ENCODE measurements around the gene VARS2.
"Not testable (repeated sequence)": the region's sequence is repeated elsewhere in the genome, so short reads cannot be mapped to it uniquely, and the experiment has no call there.

Gene VARS2

DNA sequence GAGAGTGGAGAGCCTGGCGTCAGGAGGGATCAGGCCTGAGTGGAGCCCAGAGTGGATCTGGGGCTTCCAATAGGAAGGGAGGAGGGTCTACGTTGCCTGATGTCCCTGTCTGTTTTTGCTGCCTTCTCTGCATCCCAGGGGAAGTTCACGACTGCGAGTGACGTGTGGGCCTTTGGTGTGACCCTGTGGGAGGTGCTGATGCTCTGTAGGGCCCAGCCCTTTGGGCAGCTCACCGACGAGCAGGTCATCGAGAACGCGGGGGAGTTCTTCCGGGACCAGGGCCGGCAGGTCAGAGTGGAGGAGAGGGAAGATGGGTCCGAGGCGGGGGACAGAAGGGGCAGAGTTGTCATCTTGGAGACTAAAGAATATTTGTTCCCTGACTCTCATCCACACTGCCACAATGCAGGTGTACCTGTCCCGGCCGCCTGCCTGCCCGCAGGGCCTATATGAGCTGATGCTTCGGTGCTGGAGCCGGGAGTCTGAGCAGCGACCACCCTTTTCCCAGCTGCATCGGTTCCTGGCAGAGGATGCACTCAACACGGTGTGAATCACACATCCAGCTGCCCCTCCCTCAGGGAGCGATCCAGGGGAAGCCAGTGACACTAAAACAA, 15.2 kb upstream of the VARS2 start:
- H3K4me1 ChIP-seq (ENCODE audit: control insufficient read depth in 1 of 2, insufficient read depth in 1 of 2, low read depth in 1 of 2, low read length in 1 of 2) = no peaks in the 10 kb centered on the region
- H3K27me3 ChIP-seq = peaks cover 16% of the 10 kb centered on the region
- no peak overlapping the region for H3K4me3 ChIP-seq (ENCODE audit: low read depth in 1 of 2, low read length in 1 of 2)
- TF ChIP-seq, protein P1, sequence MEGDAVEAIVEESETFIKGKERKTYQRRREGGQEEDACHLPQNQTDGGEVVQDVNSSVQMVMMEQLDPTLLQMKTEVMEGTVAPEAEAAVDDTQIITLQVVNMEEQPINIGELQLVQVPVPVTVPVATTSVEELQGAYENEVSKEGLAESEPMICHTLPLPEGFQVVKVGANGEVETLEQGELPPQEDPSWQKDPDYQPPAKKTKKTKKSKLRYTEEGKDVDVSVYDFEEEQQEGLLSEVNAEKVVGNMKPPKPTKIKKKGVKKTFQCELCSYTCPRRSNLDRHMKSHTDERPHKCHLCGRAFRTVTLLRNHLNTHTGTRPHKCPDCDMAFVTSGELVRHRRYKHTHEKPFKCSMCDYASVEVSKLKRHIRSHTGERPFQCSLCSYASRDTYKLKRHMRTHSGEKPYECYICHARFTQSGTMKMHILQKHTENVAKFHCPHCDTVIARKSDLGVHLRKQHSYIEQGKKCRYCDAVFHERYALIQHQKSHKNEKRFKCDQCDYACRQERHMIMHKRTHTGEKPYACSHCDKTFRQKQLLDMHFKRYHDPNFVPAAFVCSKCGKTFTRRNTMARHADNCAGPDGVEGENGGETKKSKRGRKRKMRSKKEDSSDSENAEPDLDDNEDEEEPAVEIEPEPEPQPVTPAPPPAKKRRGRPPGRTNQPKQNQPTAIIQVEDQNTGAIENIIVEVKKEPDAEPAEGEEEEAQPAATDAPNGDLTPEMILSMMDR (IDR thresholded peaks at IDR 0.05) = no peak
- no peaks in the 10 kb centered on the region for H3K9me3 ChIP-seq
- no peaks in the 10 kb centered on the region for H3K36me3 ChIP-seq
- H3K27ac ChIP-seq = no peak overlapping the region

DNA sequence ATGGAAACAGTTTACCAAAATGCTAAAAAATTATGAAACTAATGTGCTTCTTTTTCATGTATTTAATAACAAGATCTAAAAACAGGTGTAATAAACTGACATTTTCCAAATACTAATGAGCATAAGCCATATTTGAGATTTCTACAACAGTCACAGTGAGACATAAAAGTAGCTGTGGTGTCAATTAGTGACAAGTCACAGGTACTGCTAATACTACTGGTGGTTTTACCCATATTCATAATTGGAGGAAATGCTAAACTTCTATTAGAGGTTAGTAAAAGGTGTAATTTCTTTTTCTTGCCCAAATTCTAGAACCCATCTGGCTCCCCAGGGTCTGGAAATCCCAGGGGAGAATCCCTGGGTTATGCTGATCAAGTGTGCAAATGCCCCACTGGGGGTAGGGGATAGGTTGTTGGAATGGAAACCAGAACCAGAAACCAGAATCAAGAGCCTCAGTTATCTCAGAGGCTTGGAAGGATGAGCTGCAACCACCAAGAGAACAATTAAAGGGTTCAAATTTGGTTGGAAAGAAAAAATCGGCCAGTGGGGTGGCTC, 13.1 kb upstream of the VARS2 start:
- TF ChIP-seq, protein P1 (IDR thresholded peaks at IDR 0.05) = no peak
- no peak overlapping the region for H3K4me3 ChIP-seq (ENCODE audit: low read depth in 1 of 2, low read length in 1 of 2)

DNA sequence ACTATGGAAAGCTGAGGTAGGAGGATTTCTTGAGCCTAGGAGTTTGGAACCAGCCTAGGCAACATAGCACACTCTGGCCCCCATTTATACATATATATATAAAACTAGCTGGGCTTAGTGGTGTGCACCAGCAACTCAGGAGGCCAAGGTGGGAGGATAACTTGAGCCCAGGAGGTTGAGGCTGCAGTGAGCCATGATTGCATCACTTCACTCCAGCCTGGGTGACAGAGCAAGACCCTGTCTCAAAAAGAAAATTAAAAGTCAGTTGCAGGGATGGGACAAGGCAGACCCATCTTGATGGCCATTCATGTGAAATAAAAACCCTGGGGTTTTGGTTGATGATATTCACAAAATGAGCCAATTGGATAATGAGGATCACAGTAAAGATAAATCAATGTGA, 12.6 kb upstream of the VARS2 start:
- no peaks in the 10 kb centered on the region for H3K9me3 ChIP-seq
- no peaks in the 10 kb centered on the region for H3K4me1 ChIP-seq (ENCODE audit: control insufficient read depth in 1 of 2, insufficient read depth in 1 of 2, low read depth in 1 of 2, low read length in 1 of 2)
- TF ChIP-seq, protein P1 (IDR thresholded peaks at IDR 0.05) = no peak
- H3K36me3 ChIP-seq = no peaks in the 10 kb centered on the region
- no peak overlapping the region for H3K4me3 ChIP-seq (ENCODE audit: low read depth in 1 of 2, low read length in 1 of 2)
- peaks cover 3% of the 10 kb centered on the region for H3K27me3 ChIP-seq
- H3K27ac ChIP-seq = no peak overlapping the region

More for the DNA sequence above, 13.1 kb upstream of the VARS2 start:
- H3K9me3 ChIP-seq = no peaks in the 10 kb centered on the region
- H3K36me3 ChIP-seq = no peaks in the 10 kb centered on the region
- H3K4me1 ChIP-seq (ENCODE audit: control insufficient read depth in 1 of 2, insufficient read depth in 1 of 2, low read depth in 1 of 2, low read length in 1 of 2) = no peaks in the 10 kb centered on the region
- H3K27ac ChIP-seq = no peak overlapping the region
- peaks cover 3% of the 10 kb centered on the region for H3K27me3 ChIP-seq

DNA sequence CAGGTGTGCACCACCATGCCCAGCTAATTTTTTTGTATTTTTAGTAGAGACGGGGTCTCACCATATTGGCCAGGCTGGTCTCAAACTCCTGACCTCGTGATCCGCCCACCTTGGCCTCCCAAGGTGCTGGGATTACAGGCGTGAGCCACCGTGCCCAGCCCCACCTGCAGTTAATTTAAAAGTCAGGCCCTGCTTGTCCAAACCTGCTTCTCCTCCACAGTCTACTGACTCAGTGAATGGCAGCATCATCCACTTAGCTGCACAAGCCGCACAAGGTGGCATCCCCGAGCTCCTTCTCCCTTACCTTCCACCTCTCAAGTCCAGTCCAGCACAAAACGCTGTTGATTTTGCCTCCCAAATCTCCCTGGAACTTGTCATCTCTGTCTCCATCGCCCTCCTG, 11.8 kb upstream of the VARS2 start:
- not testable (repeated sequence) for H3K27me3 ChIP-seq; H3K4me3 ChIP-seq (ENCODE audit: low read depth in 1 of 2, low read length in 1 of 2); H3K36me3 ChIP-seq; H3K27ac ChIP-seq; H3K9me3 ChIP-seq; H3K4me1 ChIP-seq (ENCODE audit: control insufficient read depth in 1 of 2, insufficient read depth in 1 of 2, low read depth in 1 of 2, low read length in 1 of 2)

DNA sequence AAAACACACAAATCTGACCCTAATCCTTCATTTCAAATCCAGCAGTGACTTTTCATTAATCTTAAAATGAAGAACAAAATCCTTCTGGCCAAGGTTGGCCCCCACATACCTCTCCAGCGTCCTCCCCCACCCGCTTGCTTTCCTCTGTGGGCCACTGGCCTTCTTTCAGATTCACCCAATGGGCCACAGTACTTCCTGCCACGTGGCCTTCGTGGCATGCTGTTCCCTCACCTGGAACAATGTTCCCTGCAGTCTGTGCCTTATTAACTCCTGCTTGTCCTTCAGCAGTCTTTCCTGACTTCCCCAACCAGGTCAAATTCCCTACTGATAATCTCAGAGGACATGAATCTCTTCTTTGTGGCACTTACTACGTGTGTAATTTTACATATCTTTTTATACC, 11.3 kb upstream of the VARS2 start:
- peaks cover 3% of the 10 kb centered on the region for H3K27me3 ChIP-seq
- no peak overlapping the region for H3K27ac ChIP-seq
- H3K36me3 ChIP-seq = no peaks in the 10 kb centered on the region
- peaks cover 4 to 5% of the 10 kb centered on the region in 2 experiments for H3K4me1 ChIP-seq (ENCODE audit: control insufficient read depth in 1 of 2, insufficient read depth in 1 of 2, low read depth in 1 of 2, low read length in 1 of 2)
- TF ChIP-seq, protein P1 (IDR thresholded peaks at IDR 0.05) = no peak
- H3K4me3 ChIP-seq (ENCODE audit: low read depth in 1 of 2, low read length in 1 of 2) = no peak overlapping the region
- H3K9me3 ChIP-seq = no peaks in the 10 kb centered on the region

DNA sequence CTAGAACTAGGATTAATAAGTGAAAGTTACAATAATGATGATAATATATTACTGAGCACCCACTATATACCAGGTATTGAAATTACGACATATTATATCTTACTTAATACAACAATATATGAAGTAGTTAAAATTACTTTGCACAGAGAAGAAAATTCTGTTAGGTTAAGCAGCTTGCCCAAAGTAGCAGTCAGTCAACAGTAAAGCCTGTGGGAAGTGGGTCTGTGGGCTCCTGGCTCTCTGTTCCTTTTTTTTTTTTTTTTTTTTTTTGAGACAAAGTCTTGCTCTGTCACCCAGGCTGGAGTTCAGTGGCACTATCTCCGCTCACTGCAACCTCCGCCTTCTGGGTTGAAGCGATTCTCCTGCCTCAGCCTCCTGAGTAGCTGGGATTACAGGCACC, 10.8 kb upstream of the VARS2 start:
- H3K4me1 ChIP-seq (ENCODE audit: control insufficient read depth in 1 of 2, insufficient read depth in 1 of 2, low read depth in 1 of 2, low read length in 1 of 2) = peaks cover 6 to 7% of the 10 kb centered on the region in 2 experiments
- H3K9me3 ChIP-seq = no peaks in the 10 kb centered on the region
- H3K36me3 ChIP-seq = no peaks in the 10 kb centered on the region
- H3K27ac ChIP-seq = no peak overlapping the region
- TF ChIP-seq, protein P1 (IDR thresholded peaks at IDR 0.05) = no peak
- H3K27me3 ChIP-seq = peaks cover 3% of the 10 kb centered on the region
- H3K4me3 ChIP-seq (ENCODE audit: low read depth in 1 of 2, low read length in 1 of 2) = no peak overlapping the region

DNA sequence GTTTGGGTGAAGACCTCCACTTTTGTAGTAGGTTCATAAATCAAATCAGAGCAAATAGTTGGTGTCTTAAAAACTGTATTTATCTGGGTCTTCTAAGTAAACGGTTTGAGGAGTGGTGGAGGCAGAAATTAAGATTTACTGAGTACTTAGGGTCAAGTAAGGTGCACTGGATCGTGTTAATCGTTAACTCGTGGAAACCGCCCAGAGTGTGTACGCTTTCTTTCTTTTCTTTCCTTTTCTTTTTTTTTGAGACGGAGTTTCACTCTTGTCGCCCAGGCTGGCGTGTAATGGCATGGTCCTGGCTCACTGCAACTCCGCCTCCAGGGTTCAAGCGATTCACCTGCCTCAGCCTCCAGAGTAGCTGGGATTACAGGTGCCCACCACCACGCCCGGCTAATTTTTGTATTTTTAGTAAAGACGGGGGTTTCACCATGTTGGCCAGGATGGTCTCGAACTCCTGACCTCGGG, 6.7 kb upstream of the VARS2 start:
- not testable (repeated sequence) for H3K9me3 ChIP-seq, H3K27me3 ChIP-seq
- Histone ChIP-seq H3K4me1 (ENCODE audit: control insufficient read depth in 1 of 2, insufficient read depth in 1 of 2, low read depth in 1 of 2, low read length in 1 of 2) (peaks cover 11 to 15% of the 10 kb centered on the region in 2 experiments), H3K27ac (peak overlapping the region; percentile 26), H3K36me3 (peaks cover 15% of the 10 kb centered on the region), H3K4me3 (ENCODE audit: low read depth in 1 of 2, low read length in 1 of 2) (peak overlapping the region; percentile 68 to 69)

Measured in neutrophil (primary cell).